ENCODE measurements around the gene ZNF385C. TPM values are rescaled to one million over a fixed set of nuclear protein-coding genes. Genes with fewer than 3 reads are reported as not detected.
A peak's percentile ranks its signal among the peaks of the same experiment; 100 is the strongest.
"Not testable (repeated sequence)": the region's sequence is repeated elsewhere in the genome, so short reads cannot be mapped to it uniquely, and the experiment has no call there.

ZNF385C gene
- total RNA-seq, 1 donor from 2014 or later: 0.52 TPM

GRCh38 chr17:42016941-42017865 lies 81.1 kb downstream of the ZNF385C start, which contains the start of gene DNAJC7:
Gene DNAJC7 (minus strand): TSS chr17:42017439. CDS start chr17:42017416, 23 bp downstream.
- H3K36me3 ChIP-seq (ENCODE audit: control insufficient read depth in 3 of 3, insufficient read depth in 3 of 3, low read length in 3 of 3): peaks cover 2 to 6% (median 2%) of the 10 kb centered on the region in 3 donors
- H3K4me3 ChIP-seq (ENCODE audit: low read length in 3 of 3): peak within 1 kb of the TSS; percentile 97 to 98 (median 98)
- no peaks in the 10 kb centered on the region for H3K27me3 ChIP-seq (ENCODE audit: control insufficient read depth in 3 of 3, insufficient read depth in 3 of 3, low read length in 3 of 3)
- peaks cover 42 to 71% (median 51%) of the 10 kb centered on the region in 3 donors for H3K4me1 ChIP-seq (ENCODE audit: control insufficient read depth in 3 of 3, insufficient read depth in 3 of 3, low read length in 3 of 3)
- H3K9ac ChIP-seq (ENCODE audit: low read depth in 1 of 3, low read length in 3 of 3): peak within 1 kb of the TSS; percentile 98 to 100 (median 99)
- H3K27ac ChIP-seq (ENCODE audit: low read depth, low read length): peak within 1 kb of the TSS; percentile 94
- no peaks in the 10 kb centered on the region for H3K9me3 ChIP-seq (ENCODE audit: control insufficient read depth in 3 of 3, low read length in 3 of 3)

- H3K27ac ChIP-seq (ENCODE audit: low read depth, low read length): peak overlapping the region; percentile 94
- no peaks in the 10 kb centered on the region for H3K9me3 ChIP-seq (ENCODE audit: control insufficient read depth in 3 of 3, low read length in 3 of 3)
- peak overlapping the region; percentile 98 to 100 (median 99) for H3K9ac ChIP-seq (ENCODE audit: low read depth in 1 of 3, low read length in 3 of 3)
- peaks cover 40 to 74% (median 50%) of the 10 kb centered on the region in 3 donors for H3K4me1 ChIP-seq (ENCODE audit: control insufficient read depth in 3 of 3, insufficient read depth in 3 of 3, low read length in 3 of 3)
- peaks cover 0 to 2% (median 0%) of the 10 kb centered on the region in 3 donors for H3K36me3 ChIP-seq (ENCODE audit: control insufficient read depth in 3 of 3, insufficient read depth in 3 of 3, low read length in 3 of 3)
- H3K4me3 ChIP-seq (ENCODE audit: low read length in 3 of 3): peak overlapping the region; percentile 97 to 98 (median 98)
- no peaks in the 10 kb centered on the region for H3K27me3 ChIP-seq (ENCODE audit: control insufficient read depth in 3 of 3, insufficient read depth in 3 of 3, low read length in 3 of 3)
These were observed 81.9 kb downstream of the ZNF385C start for GRCh38 chr17:42016411-42016831.

GRCh38 chr17:42013740-42014139 lies 84.5 kb downstream of the ZNF385C start:
- not testable (repeated sequence) for H3K9ac ChIP-seq (ENCODE audit: low read depth in 1 of 3, low read length in 3 of 3); H3K36me3 ChIP-seq (ENCODE audit: control insufficient read depth in 3 of 3, insufficient read depth in 3 of 3, low read length in 3 of 3); H3K27me3 ChIP-seq (ENCODE audit: control insufficient read depth in 3 of 3, insufficient read depth in 3 of 3, low read length in 3 of 3); H3K4me3 ChIP-seq (ENCODE audit: low read length in 3 of 3); H3K9me3 ChIP-seq (ENCODE audit: control insufficient read depth in 3 of 3, low read length in 3 of 3)
- Histone ChIP-seq H3K4me1 (ENCODE audit: control insufficient read depth in 3 of 3, insufficient read depth in 3 of 3, low read length in 3 of 3) (peaks cover 27 to 77% (median 46%) of the 10 kb centered on the region in 3 donors), H3K27ac (ENCODE audit: low read depth, low read length) (peak overlapping the region; percentile 48)

GRCh38 chr17:42012363-42012762 lies 85.9 kb downstream of the ZNF385C start:
- not testable (repeated sequence) for H3K9ac ChIP-seq (ENCODE audit: low read depth in 1 of 3, low read length in 3 of 3); H3K36me3 ChIP-seq (ENCODE audit: control insufficient read depth in 3 of 3, insufficient read depth in 3 of 3, low read length in 3 of 3); H3K27ac ChIP-seq (ENCODE audit: low read depth, low read length); H3K27me3 ChIP-seq (ENCODE audit: control insufficient read depth in 3 of 3, insufficient read depth in 3 of 3, low read length in 3 of 3); H3K4me3 ChIP-seq (ENCODE audit: low read length in 3 of 3); H3K9me3 ChIP-seq (ENCODE audit: control insufficient read depth in 3 of 3, low read length in 3 of 3)
- H3K4me1 ChIP-seq (ENCODE audit: control insufficient read depth in 3 of 3, insufficient read depth in 3 of 3, low read length in 3 of 3): peaks cover 24 to 67% (median 40%) of the 10 kb centered on the region in 3 donors

- H3K4me3 ChIP-seq (ENCODE audit: low read length in 3 of 3): no peak overlapping the region
- H3K27me3 ChIP-seq (ENCODE audit: control insufficient read depth in 3 of 3, insufficient read depth in 3 of 3, low read length in 3 of 3): no peaks in the 10 kb centered on the region
- H3K9me3 ChIP-seq (ENCODE audit: control insufficient read depth in 3 of 3, low read length in 3 of 3): no peaks in the 10 kb centered on the region
- peaks cover 20 to 57% (median 39%) of the 10 kb centered on the region in 3 donors for H3K4me1 ChIP-seq (ENCODE audit: control insufficient read depth in 3 of 3, insufficient read depth in 3 of 3, low read length in 3 of 3)
- no peak overlapping the region for H3K27ac ChIP-seq (ENCODE audit: low read depth, low read length)
- no peaks in the 10 kb centered on the region for H3K36me3 ChIP-seq (ENCODE audit: control insufficient read depth in 3 of 3, insufficient read depth in 3 of 3, low read length in 3 of 3)
- no peak overlapping the region for H3K9ac ChIP-seq (ENCODE audit: low read depth in 1 of 3, low read length in 3 of 3)
These were observed 87.3 kb downstream of the ZNF385C start for GRCh38 chr17:42010898-42011516.

- H3K4me1 ChIP-seq (ENCODE audit: control insufficient read depth in 3 of 3, insufficient read depth in 3 of 3, low read length in 3 of 3): peaks cover 15 to 53% (median 36%) of the 10 kb centered on the region in 3 donors
- not testable (repeated sequence) for H3K36me3 ChIP-seq (ENCODE audit: control insufficient read depth in 3 of 3, insufficient read depth in 3 of 3, low read length in 3 of 3); H3K27ac ChIP-seq (ENCODE audit: low read depth, low read length); H3K9me3 ChIP-seq (ENCODE audit: control insufficient read depth in 3 of 3, low read length in 3 of 3); H3K27me3 ChIP-seq (ENCODE audit: control insufficient read depth in 3 of 3, insufficient read depth in 3 of 3, low read length in 3 of 3); H3K9ac ChIP-seq (ENCODE audit: low read depth in 1 of 3, low read length in 3 of 3); H3K4me3 ChIP-seq (ENCODE audit: low read length in 3 of 3)
These were observed 88.0 kb downstream of the ZNF385C start for GRCh38 chr17:42010266-42010680.

GRCh38 chr17:42009170-42009569 lies 89.1 kb downstream of the ZNF385C start:
- Histone ChIP-seq H3K9me3 (ENCODE audit: control insufficient read depth in 3 of 3, low read length in 3 of 3) (no peaks in the 10 kb centered on the region), H3K4me1 (ENCODE audit: control insufficient read depth in 3 of 3, insufficient read depth in 3 of 3, low read length in 3 of 3) (peaks cover 13 to 43% (median 33%) of the 10 kb centered on the region in 3 donors), H3K9ac (ENCODE audit: low read depth in 1 of 3, low read length in 3 of 3) (no peak overlapping the region), H3K27me3 (ENCODE audit: control insufficient read depth in 3 of 3, insufficient read depth in 3 of 3, low read length in 3 of 3) (no peaks in the 10 kb centered on the region), H3K36me3 (ENCODE audit: control insufficient read depth in 3 of 3, insufficient read depth in 3 of 3, low read length in 3 of 3) (no peaks in the 10 kb centered on the region), H3K27ac (ENCODE audit: low read depth, low read length) (no peak overlapping the region), H3K4me3 (ENCODE audit: low read length in 3 of 3) (no peak overlapping the region)

- no peak overlapping the region for H3K9ac ChIP-seq (ENCODE audit: low read depth in 1 of 3, low read length in 3 of 3)
- H3K36me3 ChIP-seq (ENCODE audit: control insufficient read depth in 3 of 3, insufficient read depth in 3 of 3, low read length in 3 of 3): peaks cover 0 to 17% (median 12%) of the 10 kb centered on the region in 3 donors
- no peaks in the 10 kb centered on the region for H3K27me3 ChIP-seq (ENCODE audit: control insufficient read depth in 3 of 3, insufficient read depth in 3 of 3, low read length in 3 of 3)
- peaks cover 8 to 36% (median 33%) of the 10 kb centered on the region in 3 donors for H3K4me1 ChIP-seq (ENCODE audit: control insufficient read depth in 3 of 3, insufficient read depth in 3 of 3, low read length in 3 of 3)
- no peaks in the 10 kb centered on the region for H3K9me3 ChIP-seq (ENCODE audit: control insufficient read depth in 3 of 3, low read length in 3 of 3)
- H3K4me3 ChIP-seq (ENCODE audit: low read length in 3 of 3): no peak overlapping the region
- no peak overlapping the region for H3K27ac ChIP-seq (ENCODE audit: low read depth, low read length)
These were observed 93.1 kb downstream of the ZNF385C start for GRCh38 chr17:42005166-42005565.

GRCh38 chr17:42002792-42003301 lies 95.4 kb downstream of the ZNF385C start:
- no peaks in the 10 kb centered on the region for H3K9me3 ChIP-seq (ENCODE audit: control insufficient read depth in 3 of 3, low read length in 3 of 3)
- H3K9ac ChIP-seq (ENCODE audit: low read depth in 1 of 3, low read length in 3 of 3): no peak overlapping the region
- H3K36me3 ChIP-seq (ENCODE audit: control insufficient read depth in 3 of 3, insufficient read depth in 3 of 3, low read length in 3 of 3): peaks cover 7 to 33% (median 26%) of the 10 kb centered on the region in 3 donors
- H3K4me3 ChIP-seq (ENCODE audit: low read length in 3 of 3): no peak overlapping the region
- no peaks in the 10 kb centered on the region for H3K27me3 ChIP-seq (ENCODE audit: control insufficient read depth in 3 of 3, insufficient read depth in 3 of 3, low read length in 3 of 3)
- peaks cover 8 to 24% (median 23%) of the 10 kb centered on the region in 3 donors for H3K4me1 ChIP-seq (ENCODE audit: control insufficient read depth in 3 of 3, insufficient read depth in 3 of 3, low read length in 3 of 3)
- no peak overlapping the region for H3K27ac ChIP-seq (ENCODE audit: low read depth, low read length)
